Osteocyte (in vitro differentiated cells): ENCODE data around the gene TBX15. TPM values are rescaled to one million over a fixed set of nuclear protein-coding genes. Genes with fewer than 3 reads are reported as not detected.

Experiments used
- DNase-seq: peaks from one replicate; pipeline ENCODE4 v3.0.0; 2021; ENCODE audit warnings: mixed read lengths; ENCODE audit not compliant: unreplicated experiment; ENCODE audit errors: extremely low spot score
- H3K27ac Mint-ChIP-seq: one replicate; pipeline ENCODE4 v1.8.0; 2021; ENCODE audit warnings: mild to moderate bottlenecking, mixed read lengths; ENCODE audit not compliant: unreplicated experiment
- H3K27me3 Mint-ChIP-seq: one replicate; pipeline ENCODE4 v1.8.0; 2021; ENCODE audit warnings: mixed read lengths; ENCODE audit not compliant: unreplicated experiment
- H3K36me3 Mint-ChIP-seq: one replicate; pipeline ENCODE4 v1.8.0; 2021; ENCODE audit warnings: mixed read lengths; ENCODE audit not compliant: unreplicated experiment
- H3K4me1 Mint-ChIP-seq: one replicate; pipeline ENCODE4 v1.8.0; 2021; ENCODE audit warnings: mixed read lengths; ENCODE audit not compliant: unreplicated experiment
- H3K4me3 Mint-ChIP-seq: one replicate; pipeline ENCODE4 v1.8.0; 2021; ENCODE audit warnings: mild to moderate bottlenecking, moderate library complexity, mixed read lengths; ENCODE audit not compliant: unreplicated experiment
- H3K9me3 Mint-ChIP-seq: one replicate; pipeline ENCODE4 v1.8.0; 2021; ENCODE audit warnings: mixed read lengths; ENCODE audit not compliant: unreplicated experiment
- total RNA-seq: library from RNA; stranded (reverse); gene quantifications from 2 replicates; pipeline ENCODE4 v1.2.1, GENCODE V29; 2021
- TF ChIP-seq, protein P1 (sequence below): fragments of 200-600 bp; sonication (generic); IDR thresholded peaks from 2 replicates; pipeline ENCODE4 v1.5.0; 2021; ENCODE audit warnings: antibody characterized with exemption, mild to moderate bottlenecking, moderate library complexity

TBX15 gene
- total RNA-seq, 1 donor from 2014 or later = 4.3 TPM

DNA sequence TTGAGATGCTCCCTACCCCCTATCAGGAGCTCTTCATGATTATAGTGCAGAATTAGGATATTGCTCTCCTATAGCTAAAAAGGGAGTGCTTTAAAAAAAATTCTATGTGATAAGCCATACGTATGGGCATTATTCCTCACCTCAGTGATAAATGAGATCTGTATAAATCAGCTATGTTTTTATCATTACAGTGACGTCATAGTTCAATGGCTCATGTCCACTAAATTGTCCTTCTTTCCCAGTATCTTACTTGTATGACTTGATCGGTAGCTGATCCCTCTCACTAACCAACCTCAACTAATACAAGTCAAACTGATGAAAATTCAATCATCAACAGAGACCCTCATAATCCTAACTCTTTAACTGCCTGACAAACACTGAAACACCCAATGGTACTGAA is 93.3 kb downstream of the TBX15 start:
- H3K4me1 Mint-ChIP-seq = no peaks in the 10 kb centered on the region
- H3K27ac Mint-ChIP-seq = no peak overlapping the region
- H3K36me3 Mint-ChIP-seq = no peaks in the 10 kb centered on the region
- H3K27me3 Mint-ChIP-seq = no peaks in the 10 kb centered on the region
- no peak for DNase-seq
- TF ChIP-seq, protein P1, sequence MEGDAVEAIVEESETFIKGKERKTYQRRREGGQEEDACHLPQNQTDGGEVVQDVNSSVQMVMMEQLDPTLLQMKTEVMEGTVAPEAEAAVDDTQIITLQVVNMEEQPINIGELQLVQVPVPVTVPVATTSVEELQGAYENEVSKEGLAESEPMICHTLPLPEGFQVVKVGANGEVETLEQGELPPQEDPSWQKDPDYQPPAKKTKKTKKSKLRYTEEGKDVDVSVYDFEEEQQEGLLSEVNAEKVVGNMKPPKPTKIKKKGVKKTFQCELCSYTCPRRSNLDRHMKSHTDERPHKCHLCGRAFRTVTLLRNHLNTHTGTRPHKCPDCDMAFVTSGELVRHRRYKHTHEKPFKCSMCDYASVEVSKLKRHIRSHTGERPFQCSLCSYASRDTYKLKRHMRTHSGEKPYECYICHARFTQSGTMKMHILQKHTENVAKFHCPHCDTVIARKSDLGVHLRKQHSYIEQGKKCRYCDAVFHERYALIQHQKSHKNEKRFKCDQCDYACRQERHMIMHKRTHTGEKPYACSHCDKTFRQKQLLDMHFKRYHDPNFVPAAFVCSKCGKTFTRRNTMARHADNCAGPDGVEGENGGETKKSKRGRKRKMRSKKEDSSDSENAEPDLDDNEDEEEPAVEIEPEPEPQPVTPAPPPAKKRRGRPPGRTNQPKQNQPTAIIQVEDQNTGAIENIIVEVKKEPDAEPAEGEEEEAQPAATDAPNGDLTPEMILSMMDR = no peak
- H3K4me3 Mint-ChIP-seq = no peak overlapping the region
- peaks cover 9% of the 10 kb centered on the region for H3K9me3 Mint-ChIP-seq

DNA sequence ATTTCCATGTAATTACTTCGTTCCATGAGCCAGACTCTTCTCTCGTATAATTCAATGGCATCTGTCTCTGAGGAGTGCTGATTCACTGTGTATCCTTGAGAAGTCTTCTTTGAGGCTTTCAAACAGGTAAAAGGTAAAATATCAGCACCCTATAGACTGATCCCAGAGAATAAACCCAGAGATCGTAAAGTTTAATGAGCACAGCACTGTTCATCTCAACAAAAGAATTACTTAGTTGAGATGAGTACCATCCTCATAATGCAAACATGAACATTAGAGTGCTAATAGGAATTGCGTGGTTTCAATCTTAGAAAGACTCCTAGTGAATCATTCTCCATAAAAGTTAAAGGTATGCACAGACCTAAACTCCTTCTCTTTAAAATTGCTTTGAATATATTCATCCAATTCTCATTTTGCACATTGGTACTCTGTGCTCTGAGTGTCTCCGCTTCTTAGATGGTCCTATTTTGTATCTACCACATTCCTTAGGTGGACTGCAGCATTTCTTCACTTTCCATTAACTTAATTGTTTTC is 97.2 kb downstream of the TBX15 start:
- Mint-ChIP-seq H3K27me3 (no peaks in the 10 kb centered on the region), H3K4me1 (no peaks in the 10 kb centered on the region), H3K9me3 (peaks cover 10% of the 10 kb centered on the region), H3K27ac (no peak overlapping the region), H3K4me3 (no peak overlapping the region), H3K36me3 (no peaks in the 10 kb centered on the region)
- no peak for DNase-seq
- TF ChIP-seq, protein P1 = no peak

DNA sequence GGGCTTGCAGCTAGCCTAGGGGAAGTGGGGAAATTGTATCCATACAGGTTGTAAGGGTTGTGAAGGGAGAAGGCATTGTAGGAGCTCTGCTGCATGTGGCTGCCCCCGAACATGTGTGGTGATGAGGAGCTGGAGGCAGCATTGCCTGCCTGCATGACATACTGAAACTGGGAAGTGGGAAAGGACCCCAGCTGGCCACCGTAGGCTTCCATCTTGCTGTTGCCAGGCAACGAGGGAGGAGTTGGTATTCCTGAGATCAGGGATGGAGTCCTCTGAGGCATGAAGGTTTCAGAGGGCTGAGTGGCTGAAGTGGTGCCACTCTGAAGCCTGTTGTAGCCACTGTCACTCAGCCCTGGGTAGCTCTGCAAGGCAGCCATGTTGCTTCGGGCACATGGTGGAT is 103.2 kb downstream of the TBX15 start:
- Mint-ChIP-seq H3K4me3 (no peak overlapping the region), H3K27me3 (no peaks in the 10 kb centered on the region), H3K36me3 (no peaks in the 10 kb centered on the region), H3K4me1 (no peaks in the 10 kb centered on the region), H3K27ac (no peak overlapping the region), H3K9me3 (peaks cover 3% of the 10 kb centered on the region)
- TF ChIP-seq, protein P1 = no peak
- no peak for DNase-seq

DNA sequence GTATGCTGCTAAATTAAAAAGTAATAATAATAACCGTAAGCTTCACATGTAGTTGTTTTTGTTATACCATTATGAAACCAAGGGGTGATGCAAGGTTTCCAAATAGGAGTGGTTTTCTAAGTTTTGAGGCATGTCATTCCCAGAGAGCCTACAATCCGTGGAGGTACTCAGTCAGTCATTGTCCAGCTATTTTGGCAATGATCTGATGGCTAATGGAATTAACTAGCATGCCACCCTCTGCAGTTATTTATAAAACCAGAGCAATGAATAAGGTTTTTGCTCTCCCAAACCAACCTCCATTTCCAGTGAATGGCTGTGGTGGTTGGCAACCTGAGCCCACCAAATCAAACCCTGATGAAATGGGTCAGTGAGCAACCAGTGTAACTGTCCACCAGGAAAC is 106.4 kb downstream of the TBX15 start:
- no peak overlapping the region for H3K27ac Mint-ChIP-seq
- no peaks in the 10 kb centered on the region for H3K4me1 Mint-ChIP-seq
- no peaks in the 10 kb centered on the region for H3K9me3 Mint-ChIP-seq
- H3K4me3 Mint-ChIP-seq = no peak overlapping the region
- no peak for DNase-seq
- H3K36me3 Mint-ChIP-seq = no peaks in the 10 kb centered on the region
- TF ChIP-seq, protein P1 = no peak
- no peaks in the 10 kb centered on the region for H3K27me3 Mint-ChIP-seq

DNA sequence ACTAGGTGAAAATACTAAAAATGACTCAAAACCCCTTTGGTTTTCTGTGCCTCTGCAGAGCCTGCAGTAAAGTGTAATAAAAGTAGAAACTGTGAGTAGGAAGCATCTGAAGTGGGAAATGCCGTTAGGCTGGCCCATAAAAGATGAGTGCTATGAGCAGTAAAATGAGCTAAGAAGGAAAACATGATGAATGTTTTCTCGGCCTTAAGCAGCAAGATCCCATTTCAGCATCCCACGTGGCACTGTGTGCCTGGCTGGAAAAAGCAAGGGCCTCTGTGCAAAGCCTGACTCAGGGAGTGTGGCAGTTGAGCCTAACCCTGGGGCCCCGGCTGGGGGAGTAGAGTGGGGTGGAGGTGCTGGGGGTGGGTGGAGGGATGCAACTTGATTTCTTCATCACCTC is 109.5 kb downstream of the TBX15 start:
- no peaks in the 10 kb centered on the region for H3K9me3 Mint-ChIP-seq
- H3K27me3 Mint-ChIP-seq = no peaks in the 10 kb centered on the region
- no peaks in the 10 kb centered on the region for H3K36me3 Mint-ChIP-seq
- no peaks in the 10 kb centered on the region for H3K4me1 Mint-ChIP-seq
- H3K27ac Mint-ChIP-seq = no peak overlapping the region
- no peak for DNase-seq
- H3K4me3 Mint-ChIP-seq = no peak overlapping the region
- TF ChIP-seq, protein P1 = no peak
